Left ventricle myocardium superior (tissue), 1 donor: ENCODE data around the gene VPS37B. TPM values are rescaled to one million over a fixed set of nuclear protein-coding genes. Genes with fewer than 3 reads are reported as not detected.
"Not testable (repeated sequence)": the region's sequence is repeated elsewhere in the genome, so short reads cannot be mapped to it uniquely, and the experiment has no call there.

Experiments used
- ATAC-seq: fragments of 200-7000 bp; cut with Tn5 transposase; one replicate; pipeline ENCODE4 v1.9.1; 2020; ENCODE audit warnings: mild to moderate bottlenecking, moderate library complexity
- DNase-seq: peaks from one replicate; pipeline ENCODE4 v3.0.0-alpha.2; 2020
- intact Hi-C: fragments of 100-400 bp; cut with micrococcal nuclease; formaldehyde crosslinking; loops from one replicate; pipeline ENCODE4 v1.11.0; 2022
- total RNA-seq: library from RNA; stranded (reverse); fragmentation: NEBNext Ultra II Directional; extraction: Animal tissue kit (Norgen Biotek cat#: 25700); gene quantifications from one replicate; pipeline ENCODE4 v1.2.1, GENCODE V29; 2021
- donor health status: DM: no; HTN: yes; CAD: no; lungs with severe emphysema.

VPS37B gene
- total RNA-seq, 1 donor from 2014 or later, result 29.5 TPM

- intact Hi-C loops, result no loop called here
- no peak for ATAC-seq
- DNase-seq, result no peak
Observed at GRCh38 chr12:122886851-122887818, 8.8 kb downstream of the VPS37B start.

- intact Hi-C loops, result no loop called here
- no peak for ATAC-seq
- no peak for DNase-seq
Observed at GRCh38 chr12:122886161-122886560, 9.8 kb downstream of the VPS37B start.

GRCh38 chr12:122884860-122885259 is 11.1 kb downstream of the VPS37B start:
- DNase-seq, result no peak
- no peak for ATAC-seq
- intact Hi-C loops, result no loop called here

- intact Hi-C loops, result no loop called here
- no peak for ATAC-seq
- DNase-seq, result no peak
Observed at GRCh38 chr12:122884091-122884826, 11.7 kb downstream of the VPS37B start.

GRCh38 chr12:122882908-122883558 is 12.9 kb downstream of the VPS37B start:
- intact Hi-C loops, result no loop called here
- no peak for ATAC-seq

GRCh38 chr12:122880668-122881067 is 15.3 kb downstream of the VPS37B start:
- DNase-seq (no peak), ATAC-seq (peak; percentile 69)
- intact Hi-C loops, result no loop called here

More at GRCh38 chr12:122882908-122883558, 12.9 kb downstream of the VPS37B start:
- no peak for DNase-seq

- ATAC-seq (no peak), DNase-seq (no peak)
- intact Hi-C loops, result no loop called here
Observed at GRCh38 chr12:122880155-122880667, 15.7 kb downstream of the VPS37B start.

GRCh38 chr12:122878780-122879612 is 16.9 kb downstream of the VPS37B start:
- ATAC-seq, result no peak
- intact Hi-C loops, result no loop called here
- no peak for DNase-seq

GRCh38 chr12:122876731-122877130 is 19.2 kb downstream of the VPS37B start:
- DNase-seq, result no peak
- peak; percentile 36 for ATAC-seq
- intact Hi-C loops, result no loop called here

GRCh38 chr12:122876281-122876680 is 19.6 kb downstream of the VPS37B start:
- intact Hi-C loops, ATAC-seq, DNase-seq: not testable (repeated sequence)

GRCh38 chr12:122875590-122876220 is 20.2 kb downstream of the VPS37B start:
- ATAC-seq (no peak), DNase-seq (no peak)
- intact Hi-C loops, result no loop called here

- DNase-seq, result no peak
- intact Hi-C loops, result no loop called here
- no peak for ATAC-seq
Observed at GRCh38 chr12:122874081-122874480, 21.8 kb downstream of the VPS37B start.

- DNase-seq (no peak), ATAC-seq (no peak)
- intact Hi-C loops, result no loop called here
Observed at GRCh38 chr12:122873540-122873939, 22.4 kb downstream of the VPS37B start.

GRCh38 chr12:122872815-122873361 is 23.0 kb downstream of the VPS37B start:
- ATAC-seq (no peak), DNase-seq (no peak)
- intact Hi-C loops, result no loop called here

- intact Hi-C loops, result no loop called here
- DNase-seq (peak; percentile 67), ATAC-seq (peak; percentile 56)
Observed at GRCh38 chr12:122871851-122872780, 23.8 kb downstream of the VPS37B start.

GRCh38 chr12:122870867-122871664 is 24.9 kb downstream of the VPS37B start:
- intact Hi-C loops, result no loop called here
- DNase-seq (peak; percentile 42), ATAC-seq (no peak)
